Glutamatergic neuron (in vitro differentiated cells): ENCODE results near the gene STAMBPL1. TPM values are rescaled to one million over a fixed set of nuclear protein-coding genes. Genes with fewer than 3 reads are reported as not detected.

ENCODE experiments used
- DNase-seq: peaks from one replicate; pipeline ENCODE4 v3.0.0; 2022
- H3K27ac Mint-ChIP-seq: one replicate; pipeline ENCODE4 v1.8.0; 2020; ENCODE audit warnings: mild to moderate bottlenecking, mixed read lengths, inconsistent platforms; ENCODE audit not compliant: unreplicated experiment
- H3K27me3 Mint-ChIP-seq: one replicate; pipeline ENCODE4 v1.8.0; 2020; ENCODE audit warnings: mild to moderate bottlenecking, moderate library complexity, mixed read lengths, inconsistent platforms; ENCODE audit not compliant: unreplicated experiment
- H3K36me3 Mint-ChIP-seq: one replicate; pipeline ENCODE4 v1.8.0; 2020; ENCODE audit warnings: mild to moderate bottlenecking, mixed read lengths, inconsistent platforms; ENCODE audit not compliant: unreplicated experiment
- H3K4me1 Mint-ChIP-seq: one replicate; pipeline ENCODE4 v1.8.0; 2020; ENCODE audit warnings: mild to moderate bottlenecking, low read depth, mixed read lengths, inconsistent platforms; ENCODE audit not compliant: unreplicated experiment
- H3K4me3 Mint-ChIP-seq: one replicate; pipeline ENCODE4 v1.8.0; 2020; ENCODE audit warnings: mild to moderate bottlenecking, mixed read lengths, inconsistent platforms; ENCODE audit not compliant: unreplicated experiment
- H3K9me3 Mint-ChIP-seq: one replicate; pipeline ENCODE4 v1.8.0; 2020; ENCODE audit warnings: mild to moderate bottlenecking, moderate library complexity, mixed read lengths, inconsistent platforms; ENCODE audit not compliant: unreplicated experiment
- CTCF ChIP-seq: fragments of 200-600 bp; sonication (generic); IDR thresholded peaks from one replicate; pipeline ENCODE4 v1.5.0; 2021; ENCODE audit not compliant: partially characterized antibody, unreplicated experiment
- total RNA-seq: library from RNA; stranded (reverse); fragmentation: NEBNext Ultra II Directional; extraction: Animal tissue kit (Norgen Biotek cat#: 25700); gene quantifications from one replicate; pipeline ENCODE4 v1.2.1, GENCODE V29; 2021; ENCODE audit not compliant: unreplicated experiment

The STAMBPL1 gene
- total RNA-seq, 1 donor from 2014 or later, result 4.4 TPM

DNA sequence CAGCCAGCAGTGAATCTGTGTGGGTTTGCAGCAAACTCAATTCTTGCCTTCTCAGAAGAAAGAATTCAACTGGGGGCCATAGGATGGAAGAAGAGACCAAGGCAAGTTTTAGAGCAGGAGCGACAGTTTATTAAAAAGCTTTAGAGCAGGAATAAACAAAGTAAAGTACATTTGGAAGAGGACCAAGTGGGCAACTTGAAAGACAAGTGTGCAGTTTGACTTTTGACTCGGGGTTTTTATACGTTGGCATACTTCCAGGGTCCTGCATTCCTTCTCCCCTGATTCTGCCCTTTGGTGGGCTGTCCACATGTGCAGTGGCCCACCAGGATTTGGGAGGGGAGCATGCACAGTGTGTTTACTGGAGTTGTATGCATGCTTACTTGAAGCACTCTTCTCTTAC lies 25.4 kb upstream of the STAMBPL1 start:
- Mint-ChIP-seq H3K27me3 (no peaks in the 10 kb centered on the region), H3K4me1 (no peaks in the 10 kb centered on the region), H3K36me3 (no peaks in the 10 kb centered on the region), H3K4me3 (no peak overlapping the region), H3K9me3 (no peaks in the 10 kb centered on the region), H3K27ac (no peak overlapping the region)
- TF ChIP-seq CTCF, result no peak
- DNase-seq, result no peak

DNA sequence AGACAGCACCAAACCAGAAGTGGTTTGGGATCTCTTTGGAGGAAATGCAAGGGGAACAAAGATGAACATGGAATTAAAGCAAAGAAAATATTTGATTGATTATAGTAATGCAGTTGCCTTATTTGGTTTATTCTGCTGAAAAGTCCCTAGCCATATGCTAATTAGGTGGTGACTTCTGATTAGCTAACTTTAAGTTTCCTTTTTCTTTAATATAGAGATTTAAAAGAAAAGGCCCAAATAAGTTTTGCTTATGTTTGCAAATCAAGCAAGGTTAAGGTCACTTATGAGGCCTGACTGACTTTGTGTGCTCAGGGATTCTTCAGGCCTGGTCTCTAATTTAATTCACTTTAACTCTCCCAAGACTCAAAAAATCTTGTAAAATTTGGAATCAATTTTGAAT lies 22.2 kb upstream of the STAMBPL1 start:
- no peak overlapping the region for H3K27ac Mint-ChIP-seq
- no peaks in the 10 kb centered on the region for H3K27me3 Mint-ChIP-seq
- no peak for TF ChIP-seq CTCF
- no peak overlapping the region for H3K4me3 Mint-ChIP-seq
- DNase-seq, result no peak
- H3K36me3 Mint-ChIP-seq, result no peaks in the 10 kb centered on the region
- H3K4me1 Mint-ChIP-seq, result no peaks in the 10 kb centered on the region
- H3K9me3 Mint-ChIP-seq, result no peaks in the 10 kb centered on the region

GRCh38 chr10:88858491-88858890 lies 21.6 kb upstream of the STAMBPL1 start:
- no peaks in the 10 kb centered on the region for H3K27me3 Mint-ChIP-seq

DNA sequence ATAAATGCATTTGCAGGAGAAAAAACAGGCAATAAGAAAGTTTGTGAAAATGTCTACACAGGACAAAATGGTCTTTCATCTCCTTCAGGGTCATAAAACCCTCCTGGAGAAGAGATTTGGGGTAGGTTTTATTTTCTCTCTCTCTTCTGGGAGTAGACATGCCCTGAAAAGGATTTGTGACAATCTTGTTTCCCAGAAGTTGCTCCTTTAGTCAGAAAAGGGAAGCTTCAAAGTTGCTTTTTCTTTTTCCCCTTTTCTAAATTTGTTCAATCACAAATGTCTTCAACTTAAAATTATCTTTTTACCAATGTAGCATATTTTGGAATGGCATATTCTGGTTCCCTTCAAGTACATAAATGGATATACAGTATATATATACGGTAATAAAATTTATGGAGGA lies 19.0 kb upstream of the STAMBPL1 start:
- no peak overlapping the region for H3K27ac Mint-ChIP-seq

More at GRCh38 chr10:88858491-88858890, 21.6 kb upstream of the STAMBPL1 start:
- Mint-ChIP-seq H3K9me3 (no peaks in the 10 kb centered on the region), H3K4me1 (no peaks in the 10 kb centered on the region), H3K4me3 (no peak overlapping the region), H3K36me3 (no peaks in the 10 kb centered on the region), H3K27ac (no peak overlapping the region)
- DNase-seq, result no peak
- TF ChIP-seq CTCF, result no peak

More for the DNA sequence above, 19.0 kb upstream of the STAMBPL1 start:
- no peak for TF ChIP-seq CTCF
- H3K9me3 Mint-ChIP-seq, result no peaks in the 10 kb centered on the region
- H3K4me1 Mint-ChIP-seq, result no peaks in the 10 kb centered on the region
- no peak overlapping the region for H3K4me3 Mint-ChIP-seq
- no peaks in the 10 kb centered on the region for H3K36me3 Mint-ChIP-seq
- DNase-seq, result no peak
- H3K27me3 Mint-ChIP-seq, result no peaks in the 10 kb centered on the region
